H1 (cell line): ENCODE results near the gene CDK9. TPM values are rescaled to one million over a fixed set of nuclear protein-coding genes. Genes with fewer than 3 reads are reported as not detected.

Experiments
- ASH2L ChIP-seq: fragments of 200-600, 300-600 bp; sonication (generic); IDR thresholded peaks from one replicate; pipeline ENCODE4 v1.7.1; 2017; ENCODE audit warnings: low read length
- KDM5A ChIP-seq: fragments of 200-600 bp; IDR thresholded peaks from 2 replicates; pipeline ENCODE4 v1.7.1; 2012; ENCODE audit warnings: mild to moderate bottlenecking, low read length, inconsistent platforms, mixed read lengths
- PHF8 ChIP-seq: fragments of 200-600 bp; sonication (generic); conservative IDR thresholded peaks from 2 replicates; pipeline ENCODE4 v1.7.1; 2012; ENCODE audit warnings: low read depth, mild to moderate bottlenecking, inconsistent platforms, low read length, moderate library complexity
- TEAD4 ChIP-seq: IDR thresholded peaks from 2 replicates; pipeline ENCODE4 v1.6.1; 2012; ENCODE audit warnings: low read depth, low read length, inconsistent platforms, mixed read lengths
- polyA plus RNA-seq, 7 experiments: library from polyadenylated mRNA; depleted of rRNA in 3 of 7; stranded (reverse) in 5 of 7; unstranded in 2 of 7; fragments of >200 nt in 5 of 7; fragments of 200-250 nt in 2 of 7; gene quantifications; 1 replicate in 5 of 7; 2 replicates in 1 of 7; 4 replicates in 1 of 7; pipeline versions ENCODE4 v1.2.1 to v1.2.3, GENCODE V29; 2011 to 2013; ENCODE audit warnings: missing spikeins in 2 of 7, mixed read lengths in 2 of 7
- total RNA-seq: library from RNA; stranded (reverse); fragmentation: NEBNext Ultra II Directional; extraction: Animal tissue kit (Norgen Biotek cat#: 25700); gene quantifications from 2 replicates; pipeline ENCODE4 v1.2.1, GENCODE V29; 2021
- TF ChIP-seq, protein P1 (sequence below): IDR thresholded peaks from 2 replicates; pipeline ENCODE4 v1.6.1; 2012; ENCODE audit warnings: inconsistent platforms

The CDK9 gene
- total and polyA plus RNA-seq, 2 of the 8 experiments (the other 6 are each of a cell fraction or from before 2014, with no cell fraction given) = 69.1 to 87.5 TPM

GRCh38 chr9:127768698-127769097 lies 17.1 kb upstream of the CDK9 start (continued):
- TF ChIP-seq KDM5A (no peak), TEAD4 (no peak), PHF8 (no peak), ASH2L (no peak)
- TF ChIP-seq, protein P1, sequence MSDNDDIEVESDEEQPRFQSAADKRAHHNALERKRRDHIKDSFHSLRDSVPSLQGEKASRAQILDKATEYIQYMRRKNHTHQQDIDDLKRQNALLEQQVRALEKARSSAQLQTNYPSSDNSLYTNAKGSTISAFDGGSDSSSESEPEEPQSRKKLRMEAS = no peak
